ENCODE measurements around the gene ARNT2.
A peak's percentile ranks its signal among the peaks of the same experiment; 100 is the strongest.

ARNT2 gene

DNA sequence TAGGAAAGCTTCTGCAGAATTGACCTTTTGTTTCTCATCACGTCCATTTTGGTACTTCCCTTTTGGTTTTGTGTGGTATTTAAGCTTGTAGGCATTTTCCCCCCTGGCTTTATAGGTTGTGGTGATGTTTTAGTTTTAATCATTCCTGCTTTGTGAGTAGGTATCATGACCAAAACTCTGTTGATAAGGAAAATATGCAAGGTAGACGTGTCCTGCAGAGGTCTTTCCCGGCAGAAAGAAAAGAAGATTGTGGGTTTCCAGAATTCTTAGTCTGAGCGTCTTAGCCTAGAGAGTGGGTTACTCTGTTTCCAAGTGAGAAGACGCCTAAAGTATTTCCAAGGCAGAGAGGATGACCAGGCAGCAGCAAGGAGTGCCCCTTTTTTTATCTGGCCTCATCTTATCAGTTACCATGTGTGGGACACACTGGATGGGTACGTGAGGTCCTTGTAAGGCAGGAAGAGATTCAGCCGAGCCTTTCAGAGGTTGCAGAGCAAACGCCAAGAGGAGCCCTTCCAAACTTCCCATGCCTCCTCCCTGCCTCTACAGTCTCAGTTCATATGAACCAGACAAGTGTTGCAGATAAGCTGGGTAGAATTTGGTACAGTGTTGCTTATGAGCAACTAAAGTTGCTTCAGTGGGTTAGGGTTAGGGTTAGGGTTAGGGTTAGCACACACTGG lies 58.8 kb downstream of the ARNT2 start:
- Mint-ChIP-seq H3K4me1 (no peaks in the 10 kb centered on the region), H3K27me3 (no peaks in the 10 kb centered on the region), H3K27ac (no peak overlapping the region), H3K9me3 (no peaks in the 10 kb centered on the region), H3K4me3 (no peak overlapping the region)
- ATAC-seq (no peak), DNase-seq (no peak)

DNA sequence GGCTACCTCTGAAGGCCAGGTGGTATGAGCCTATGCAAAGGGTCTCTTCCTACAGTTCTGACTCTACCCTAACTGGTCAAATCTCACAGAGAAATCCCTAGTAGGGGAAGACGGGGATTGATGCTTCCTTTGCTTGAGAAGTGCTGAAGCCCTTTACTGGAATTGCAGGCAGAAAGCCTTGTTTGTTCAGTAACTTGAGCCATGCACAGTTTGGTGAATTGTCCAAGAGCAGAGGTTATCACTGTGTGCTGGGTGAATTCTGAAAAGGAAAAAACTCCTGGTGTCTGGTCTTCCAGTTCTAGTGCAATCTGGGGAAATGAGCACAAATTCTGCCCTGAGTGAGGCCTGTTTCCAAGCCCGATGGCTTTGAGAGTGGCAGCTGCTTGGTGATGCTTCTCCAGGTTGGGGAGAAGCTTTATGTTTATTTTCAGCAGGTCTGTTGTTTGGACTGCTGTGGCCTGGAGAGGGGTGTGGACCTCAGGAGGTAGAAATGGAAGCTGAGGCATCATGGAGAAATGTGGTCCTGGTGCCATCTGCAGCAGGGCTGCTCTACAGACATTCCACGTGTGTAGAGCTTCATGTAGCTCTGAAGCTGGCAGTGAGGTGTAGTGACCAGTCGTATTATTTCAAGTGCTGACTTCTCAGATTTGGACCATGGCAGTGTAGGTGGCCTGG lies 60.9 kb downstream of the ARNT2 start:
- no peak for ATAC-seq
- no peak overlapping the region for H3K27ac Mint-ChIP-seq
- H3K4me3 Mint-ChIP-seq: no peak overlapping the region
- no peak for DNase-seq
- peaks cover 2% of the 10 kb centered on the region for H3K27me3 Mint-ChIP-seq
- H3K9me3 Mint-ChIP-seq: no peaks in the 10 kb centered on the region
- no peaks in the 10 kb centered on the region for H3K4me1 Mint-ChIP-seq

DNA sequence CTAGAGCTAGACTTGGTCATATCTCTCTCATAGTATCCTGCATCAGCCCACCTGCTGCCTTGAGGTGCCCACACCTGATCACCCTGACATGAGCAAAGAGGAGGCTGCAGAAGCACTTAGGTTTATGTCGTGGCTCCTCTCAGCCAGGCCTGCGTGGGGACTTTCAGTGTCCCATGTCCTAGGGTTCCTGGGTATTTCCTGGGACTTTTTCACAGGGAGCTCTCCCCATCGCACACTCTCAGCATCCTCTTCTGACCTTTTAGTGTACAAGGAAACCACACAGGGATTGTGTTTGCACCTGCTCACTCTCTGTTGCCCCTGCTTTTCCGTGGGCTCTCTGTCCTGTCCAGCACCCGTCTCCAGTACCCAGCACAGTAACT lies 61.4 kb downstream of the ARNT2 start:
- DNase-seq (no peak), ATAC-seq (no peak)
- Mint-ChIP-seq H3K4me3 (no peak overlapping the region), H3K27ac (no peak overlapping the region), H3K4me1 (no peaks in the 10 kb centered on the region), H3K27me3 (peaks cover 7% of the 10 kb centered on the region), H3K9me3 (no peaks in the 10 kb centered on the region)

DNA sequence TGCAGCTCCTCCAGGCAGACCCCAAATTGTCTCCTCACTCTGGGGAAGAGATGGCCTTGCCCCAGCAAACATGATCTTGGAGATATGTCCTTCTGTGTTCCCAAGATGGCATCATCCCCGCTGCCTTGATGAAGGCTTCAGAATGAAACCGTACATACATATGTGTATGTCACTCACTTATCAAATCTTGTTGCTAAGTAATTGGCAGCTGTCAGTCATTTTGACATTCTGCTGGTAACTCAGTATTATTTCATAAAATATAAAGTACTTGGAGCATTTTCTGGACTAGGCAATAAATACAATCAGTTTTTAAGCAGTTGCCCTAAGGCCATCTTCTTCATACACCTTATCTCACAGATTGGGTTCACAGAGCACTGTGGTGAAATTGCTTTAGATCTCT lies 62.4 kb downstream of the ARNT2 start:
- H3K4me1 Mint-ChIP-seq: no peaks in the 10 kb centered on the region
- H3K27me3 Mint-ChIP-seq: peaks cover 7% of the 10 kb centered on the region
- no peaks in the 10 kb centered on the region for H3K9me3 Mint-ChIP-seq
- no peak for ATAC-seq
- H3K27ac Mint-ChIP-seq: no peak overlapping the region
- H3K4me3 Mint-ChIP-seq: no peak overlapping the region
- DNase-seq: no peak

DNA sequence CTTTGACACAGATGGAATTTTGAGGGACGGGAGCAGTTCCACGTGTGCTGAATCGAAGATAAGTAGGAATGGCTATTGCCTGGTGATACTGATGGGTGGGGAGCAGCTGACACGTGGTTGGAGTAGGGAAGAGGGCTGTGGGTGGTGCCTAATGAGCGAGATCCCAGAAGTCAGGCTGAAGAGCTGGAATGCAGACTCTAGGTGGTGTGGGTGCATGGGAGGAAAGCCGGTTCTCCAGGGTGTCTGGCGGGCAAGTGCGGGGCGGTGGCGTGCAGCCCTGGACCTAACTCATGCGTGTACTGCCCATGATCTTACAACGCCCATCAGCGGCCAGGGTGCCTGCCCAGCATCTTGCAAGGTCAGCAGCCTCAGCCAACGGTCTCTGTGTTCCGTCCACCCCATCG lies 63.1 kb downstream of the ARNT2 start:
- Mint-ChIP-seq H3K4me3 (no peak overlapping the region), H3K27ac (no peak overlapping the region), H3K9me3 (no peaks in the 10 kb centered on the region), H3K27me3 (peaks cover 14% of the 10 kb centered on the region), H3K4me1 (no peaks in the 10 kb centered on the region)
- ATAC-seq (no peak), DNase-seq (no peak)

DNA sequence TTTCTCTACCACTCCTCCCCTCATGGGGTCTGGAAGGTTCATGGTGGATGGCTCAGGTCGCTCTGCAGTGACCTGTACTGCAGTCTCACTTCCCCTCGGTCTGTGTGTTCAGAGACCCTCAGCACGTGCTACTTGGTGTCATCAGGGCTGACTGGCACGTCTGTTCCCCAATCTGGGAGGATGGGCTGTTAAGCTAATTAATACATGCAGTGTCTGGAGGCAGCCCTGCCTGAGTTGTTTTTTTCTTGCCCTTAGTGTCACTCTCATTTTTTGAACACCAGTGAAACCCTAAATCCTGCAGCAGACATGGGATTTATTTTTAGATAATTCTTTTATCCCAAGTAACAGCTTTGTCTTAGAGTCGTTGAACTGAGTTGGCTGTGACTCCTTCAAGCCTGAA lies 64.6 kb downstream of the ARNT2 start:
- H3K4me3 Mint-ChIP-seq: no peak overlapping the region
- H3K27ac Mint-ChIP-seq: no peak overlapping the region
- ATAC-seq (no peak), DNase-seq (no peak)
- no peaks in the 10 kb centered on the region for H3K4me1 Mint-ChIP-seq
- H3K27me3 Mint-ChIP-seq: peaks cover 29% of the 10 kb centered on the region
- H3K9me3 Mint-ChIP-seq: no peaks in the 10 kb centered on the region

DNA sequence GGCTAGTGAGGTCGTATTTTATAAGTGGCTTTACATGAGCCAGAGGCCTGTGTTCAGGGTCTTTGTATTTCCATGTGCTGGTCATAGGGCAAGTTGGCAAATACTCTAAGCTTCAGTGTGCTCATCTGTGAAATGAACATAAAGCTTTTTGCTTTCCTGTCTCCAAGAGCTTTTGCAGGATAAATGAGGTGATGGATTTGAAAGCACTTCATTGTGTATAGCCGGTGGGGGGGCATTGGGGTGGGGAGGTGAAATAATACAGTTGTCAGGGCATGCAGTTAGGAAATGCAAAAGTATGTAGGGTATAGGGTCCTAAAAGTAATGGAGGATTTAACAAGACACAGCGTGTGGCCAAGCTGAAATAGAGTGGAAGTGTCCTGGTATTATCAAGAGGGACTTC lies 67.7 kb downstream of the ARNT2 start:
- DNase-seq (no peak), ATAC-seq (no peak)
- H3K4me3 Mint-ChIP-seq: no peak overlapping the region
- H3K27me3 Mint-ChIP-seq: peaks cover 34% of the 10 kb centered on the region
- H3K27ac Mint-ChIP-seq: no peak overlapping the region
- H3K9me3 Mint-ChIP-seq: peaks cover 0 to 6% of the 10 kb centered on the region in 2 donors
- H3K4me1 Mint-ChIP-seq: no peaks in the 10 kb centered on the region

DNA sequence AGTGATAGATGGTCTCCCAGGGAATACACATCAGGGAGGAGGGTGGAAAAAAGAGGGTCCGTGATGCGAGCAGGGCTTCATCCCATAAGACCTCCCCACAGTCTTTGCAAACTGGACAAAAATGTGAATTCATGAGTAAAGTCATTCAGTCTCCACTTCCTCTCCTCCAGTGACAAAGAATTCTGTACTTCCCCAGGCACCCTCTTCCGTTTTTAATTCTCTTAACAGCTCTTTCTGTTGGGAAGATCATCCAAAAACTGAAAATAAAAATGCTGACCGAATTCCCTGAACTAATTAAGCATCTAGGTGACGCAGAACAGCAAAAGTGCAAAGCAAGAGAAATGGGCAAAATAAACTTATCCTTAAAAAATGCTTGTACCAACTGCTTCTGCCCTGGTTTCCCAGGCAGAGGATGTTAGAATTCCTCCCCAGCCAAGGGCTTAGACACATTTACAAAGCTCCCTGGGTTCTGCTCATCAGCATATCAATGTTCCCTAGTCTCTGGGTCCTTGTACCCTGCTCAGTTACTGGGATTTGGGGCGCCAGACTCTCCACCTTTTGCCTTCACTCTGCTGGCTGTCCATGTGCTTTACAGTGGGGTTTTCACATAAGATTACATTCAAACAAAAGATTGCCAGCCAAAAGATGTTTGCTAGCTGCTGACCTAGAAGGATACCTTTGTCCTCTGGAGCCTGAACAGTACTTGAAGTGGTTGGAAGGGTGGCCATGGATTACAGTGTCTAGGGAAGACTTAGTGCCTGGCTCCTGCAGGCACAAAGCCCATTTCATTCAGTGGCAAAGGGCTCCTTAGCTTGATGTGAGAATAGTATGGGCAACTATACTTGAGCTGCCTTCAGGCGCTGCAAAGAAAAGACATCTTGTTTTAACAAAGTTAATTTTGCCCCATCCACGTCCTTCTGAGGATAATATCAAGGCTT lies 69.4 kb downstream of the ARNT2 start:
- peaks cover 0 to 6% of the 10 kb centered on the region in 2 donors for H3K9me3 Mint-ChIP-seq
- no peak overlapping the region for H3K27ac Mint-ChIP-seq
- no peak for ATAC-seq
- H3K4me3 Mint-ChIP-seq: no peak overlapping the region
- H3K4me1 Mint-ChIP-seq: no peaks in the 10 kb centered on the region
- peaks cover 34% of the 10 kb centered on the region for H3K27me3 Mint-ChIP-seq
- no peak for DNase-seq

DNA sequence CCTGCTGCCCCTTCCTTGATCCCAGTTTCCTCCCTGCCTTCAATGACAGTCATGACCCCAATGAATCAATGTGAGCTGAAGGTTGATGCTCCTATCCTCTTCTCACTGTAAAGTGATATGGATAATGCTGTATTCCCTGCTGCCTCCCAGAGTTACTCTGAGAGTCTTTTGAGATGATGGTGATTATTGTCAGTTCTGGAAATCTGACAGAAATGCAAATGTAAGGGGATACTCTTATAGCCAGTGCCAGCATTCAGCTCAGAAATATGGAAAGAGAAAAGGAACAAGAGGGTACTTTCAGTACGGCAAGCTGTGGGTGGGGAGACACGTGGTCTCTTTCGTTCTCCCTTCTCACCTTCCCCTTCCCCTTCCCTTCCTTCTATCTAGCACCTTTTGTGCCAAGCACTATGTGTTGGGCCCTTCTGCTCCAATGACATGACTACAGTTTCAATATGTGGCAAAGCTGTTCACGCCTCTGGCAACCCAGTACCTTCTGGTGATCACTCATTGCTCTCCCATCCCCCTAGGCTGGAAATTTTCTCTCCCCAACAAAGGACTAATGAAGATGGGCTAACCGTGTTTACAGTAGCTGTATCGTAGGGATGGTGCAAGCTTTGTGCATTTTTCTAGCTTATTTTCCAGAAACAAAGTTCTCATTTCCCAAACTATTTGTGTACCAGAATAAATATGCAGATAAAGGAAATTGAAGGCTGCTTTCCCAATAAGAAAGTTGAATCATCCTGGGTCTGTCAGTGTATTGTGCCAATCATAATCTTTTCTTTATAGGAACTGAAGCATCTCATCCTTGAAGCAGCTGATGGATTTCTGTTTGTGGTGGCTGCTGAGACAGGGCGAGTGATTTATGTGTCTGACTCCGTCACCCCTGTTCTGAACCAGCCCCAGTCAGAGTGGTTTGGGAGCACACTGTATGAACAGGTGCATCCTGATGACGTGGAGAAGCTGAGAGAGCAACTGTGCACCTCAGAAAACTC lies 70.3 kb downstream of the ARNT2 start:
- Mint-ChIP-seq H3K4me3 (no peak overlapping the region), H3K9me3 (peaks cover 0 to 6% of the 10 kb centered on the region in 2 donors), H3K27ac (no peak overlapping the region), H3K4me1 (no peaks in the 10 kb centered on the region), H3K27me3 (peaks cover 34% of the 10 kb centered on the region)
- DNase-seq: no peak
- no peak for ATAC-seq

DNA sequence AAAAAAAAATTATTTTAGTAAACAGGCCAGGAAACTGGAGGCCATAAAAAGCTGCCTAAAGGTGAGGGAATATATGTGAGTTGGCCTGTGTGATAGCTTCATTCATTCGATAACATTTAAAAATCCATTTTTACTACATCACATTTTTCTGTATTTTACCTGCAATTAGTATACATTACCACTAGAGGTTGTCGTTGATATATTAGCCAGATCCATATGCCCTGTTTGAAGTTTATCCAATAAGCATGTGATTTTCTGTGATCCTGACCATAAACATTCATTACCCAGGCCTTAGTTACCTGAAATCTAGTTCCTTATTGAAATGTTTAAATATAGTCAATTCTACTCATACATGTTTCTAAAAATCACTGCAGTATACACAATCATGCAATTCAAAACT lies 71.4 kb downstream of the ARNT2 start:
- Mint-ChIP-seq H3K4me3 (no peak overlapping the region), H3K9me3 (peaks cover 0 to 6% of the 10 kb centered on the region in 2 donors)
- no peak for ATAC-seq

DNA sequence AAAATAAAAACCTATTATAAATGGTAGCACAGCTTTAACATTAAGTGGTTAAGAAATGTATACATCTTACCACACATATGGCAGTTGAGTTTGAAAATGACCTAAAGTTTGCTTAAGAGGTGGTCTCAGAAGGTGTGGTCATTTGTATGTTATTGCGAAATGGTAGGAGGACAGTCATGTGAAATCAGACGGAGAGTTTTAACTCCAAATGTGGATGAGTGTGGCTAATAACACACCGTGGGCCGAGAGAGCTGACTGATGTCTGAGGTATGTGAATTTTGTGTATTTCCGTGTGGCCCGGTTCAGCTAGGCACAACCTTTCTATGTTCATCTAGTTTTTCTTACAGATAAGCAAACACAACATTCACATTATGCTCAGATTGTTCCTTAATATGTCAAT lies 71.9 kb downstream of the ARNT2 start:
- no peak overlapping the region for H3K27ac Mint-ChIP-seq
- DNase-seq: no peak
- ATAC-seq: no peak
- H3K4me1 Mint-ChIP-seq: no peaks in the 10 kb centered on the region
- peaks cover 0 to 6% of the 10 kb centered on the region in 2 donors for H3K9me3 Mint-ChIP-seq
- peaks cover 29% of the 10 kb centered on the region for H3K27me3 Mint-ChIP-seq
- no peak overlapping the region for H3K4me3 Mint-ChIP-seq

More for the DNA sequence above, 71.4 kb downstream of the ARNT2 start:
- Mint-ChIP-seq H3K27ac (no peak overlapping the region), H3K4me1 (no peaks in the 10 kb centered on the region), H3K27me3 (peaks cover 26% of the 10 kb centered on the region)
- DNase-seq: no peak

DNA sequence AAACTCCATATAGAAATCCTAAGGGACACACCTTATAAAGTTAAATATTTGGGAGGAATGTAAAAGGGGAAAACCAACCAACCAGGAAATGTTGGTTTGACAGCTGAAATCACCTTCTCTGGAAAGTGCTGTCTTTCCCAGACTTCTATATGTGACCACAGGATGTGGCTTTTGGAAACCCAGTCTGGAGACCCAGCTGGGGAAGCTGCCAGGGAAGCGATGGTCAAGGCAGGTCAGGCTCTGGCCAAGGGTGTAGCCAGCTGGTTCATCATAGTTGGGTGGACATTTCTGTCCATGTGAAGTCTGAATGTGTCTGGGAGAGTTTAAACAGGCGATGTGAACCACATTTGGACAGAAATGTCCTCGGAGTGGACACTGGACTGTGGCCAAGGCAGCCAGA lies 73.9 kb downstream of the ARNT2 start:
- ATAC-seq (no peak), DNase-seq (no peak)
- Mint-ChIP-seq H3K27ac (no peak overlapping the region), H3K9me3 (peaks cover 0 to 6% of the 10 kb centered on the region in 2 donors), H3K4me1 (no peaks in the 10 kb centered on the region), H3K27me3 (peaks cover 19% of the 10 kb centered on the region), H3K4me3 (no peak overlapping the region)

DNA sequence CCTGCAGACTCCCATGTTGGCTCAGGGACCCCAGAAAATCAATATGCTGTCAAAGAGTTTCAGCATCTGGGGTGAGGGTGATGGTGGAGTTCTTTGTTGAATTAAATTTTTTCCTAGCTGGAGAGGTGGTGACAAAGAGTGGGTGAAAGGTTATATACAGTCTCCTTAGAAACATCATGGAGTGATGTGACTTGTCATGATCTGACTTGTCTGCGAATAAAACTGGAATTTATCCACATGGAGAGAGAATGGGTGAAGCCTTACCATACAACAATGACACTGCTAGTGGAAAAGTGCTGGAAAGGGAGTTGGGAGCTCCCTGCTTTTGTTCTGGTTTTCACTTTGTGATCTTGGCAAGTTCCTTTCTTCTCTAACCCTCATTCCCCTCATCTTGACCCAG lies 75.0 kb downstream of the ARNT2 start:
- no peak overlapping the region for H3K4me3 Mint-ChIP-seq
- ATAC-seq (no peak), DNase-seq (no peak)
- H3K4me1 Mint-ChIP-seq: no peaks in the 10 kb centered on the region
- no peak overlapping the region for H3K27ac Mint-ChIP-seq
- H3K9me3 Mint-ChIP-seq: peaks cover 0 to 6% of the 10 kb centered on the region in 2 donors
- H3K27me3 Mint-ChIP-seq: peaks cover 8% of the 10 kb centered on the region

DNA sequence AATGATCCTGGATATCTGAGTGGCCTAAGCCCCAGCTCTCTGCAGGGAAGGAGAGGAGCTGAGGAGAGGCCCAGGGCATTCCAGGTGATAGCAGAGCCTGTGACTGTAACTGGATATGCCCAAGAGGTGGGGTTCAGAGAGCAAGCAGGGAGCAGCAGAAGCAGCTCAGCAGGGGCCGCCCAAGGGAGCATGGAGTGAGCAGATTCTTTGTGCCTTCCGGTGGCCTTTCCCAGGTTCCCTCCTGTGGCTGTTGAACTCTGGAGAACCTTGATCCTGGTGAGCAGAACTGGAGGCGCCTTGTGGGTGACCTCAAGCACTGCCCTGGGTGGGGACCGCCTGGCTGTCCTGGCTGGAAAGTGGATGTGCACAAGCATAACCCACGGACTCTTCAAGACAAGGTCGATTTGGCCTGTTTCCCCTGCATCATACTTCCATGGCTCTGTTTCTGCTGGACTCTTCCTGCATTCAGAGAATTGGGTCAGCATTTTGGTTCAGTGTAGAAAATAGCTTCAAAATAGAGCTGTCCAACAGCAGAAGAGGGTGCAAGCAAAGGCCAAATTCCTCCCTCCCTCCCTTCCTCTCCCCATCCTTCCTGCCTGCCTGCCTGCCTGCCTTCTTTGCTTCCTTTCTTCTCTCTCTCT lies 76.1 kb downstream of the ARNT2 start:
- Mint-ChIP-seq H3K9me3 (peaks cover 0 to 6% of the 10 kb centered on the region in 2 donors), H3K27me3 (peaks cover 9% of the 10 kb centered on the region), H3K27ac (peak overlapping the region in 1 of 2 donors; percentile 92), H3K4me3 (no peak overlapping the region), H3K4me1 (no peaks in the 10 kb centered on the region)
- DNase-seq: no peak
- ATAC-seq: no peak

Measured in stimulated activated naive CD8-positive, alpha-beta T cell treated with anti-CD3 and anti-CD28 coated beads, Interleukin-15, amount 100 ng/mL, for 72 hours (primary cell).